OCI-LY7 (cell line): ENCODE measurements around the gene KRTAP9-9. TPM values are rescaled to one million over a fixed set of nuclear protein-coding genes. Genes with fewer than 3 reads are reported as not detected.

Experiments
- BruUV-seq: library from RNA; stranded (reverse); fragments of 400-500 nt; replicated peaks from 2 replicates; lab custom pipeline; 2021; lab: Mats Ljungman, UMichigan
- CTCF ChIA-PET: fragments of 300-600 bp; sonication (Branson Sonifier 250); formaldehyde crosslinking; loops from one replicate; lab custom pipeline; 2022; ENCODE audit warnings: antibody characterized with exemption; ENCODE audit not compliant: unreplicated experiment; lab: Charles Lee
- POLR2A ChIA-PET: fragments of 300-600 bp; sonication (Branson Sonifier 250); formaldehyde crosslinking; loops from one replicate; lab custom pipeline; 2022; ENCODE audit warnings: antibody characterized with exemption; lab: Charles Lee
- DNase-seq: peaks from one replicate; pipeline ENCODE4 v3.0.0-alpha.2; 2015; ENCODE audit warnings: low spot score
- H2AFZ ChIP-seq: fragments of 200-600 bp; sonication (generic), shearing (Covaris generic); 2 replicates; pipeline ENCODE4 v1.6.1; 2014; ENCODE audit warnings: mild to moderate bottlenecking, antibody characterized with exemption, low read length, moderate library complexity
- H3K27ac ChIP-seq: fragments of 200-600 bp; sonication (generic); 2 replicates; pipeline ENCODE4 v1.5.1; 2014; ENCODE audit warnings: mixed run types, low read depth, mild to moderate bottlenecking, moderate library complexity, low read length, inconsistent platforms; ENCODE audit not compliant: poor library complexity, severe bottlenecking
- H3K36me3 ChIP-seq: fragments of 200-600 bp; sonication (generic); 2 replicates; pipeline ENCODE4 v1.6.1; 2014; ENCODE audit warnings: mild to moderate bottlenecking, antibody characterized with exemption, low read length, moderate library complexity, mixed read lengths; ENCODE audit not compliant: insufficient read depth
- H3K4me1 ChIP-seq: fragments of 200-600 bp; sonication (generic); 2 replicates; pipeline ENCODE4 v1.5.1; 2014; ENCODE audit warnings: mild to moderate bottlenecking, low read length; ENCODE audit not compliant: insufficient read depth, poor library complexity, severe bottlenecking
- H3K4me2 ChIP-seq: fragments of 200-600 bp; sonication (generic); 2 replicates; pipeline ENCODE4 v1.6.1; 2014; ENCODE audit warnings: mild to moderate bottlenecking, low read length
- H3K4me3 ChIP-seq: fragments of 200-600 bp; sonication (generic); 2 replicates; pipeline ENCODE4 v1.5.1; 2014; ENCODE audit warnings: mild to moderate bottlenecking, low read depth, low read length; ENCODE audit not compliant: poor library complexity, severe bottlenecking
- H3K79me2 ChIP-seq: fragments of 200-600 bp; sonication (generic); 2 replicates; pipeline ENCODE4 v1.6.1; 2016; ENCODE audit warnings: low read depth, mild to moderate bottlenecking, low read length, moderate library complexity, mixed read lengths; ENCODE audit not compliant: insufficient read depth
- H3K9me2 ChIP-seq: fragments of 200-600 bp; sonication (generic); 2 replicates; pipeline ENCODE4 v1.6.1; 2016; ENCODE audit warnings: mild to moderate bottlenecking, low read length, mixed read lengths; ENCODE audit not compliant: insufficient read depth
- H3K9me3 ChIP-seq: fragments of 200-600 bp; sonication (generic); 2 replicates; pipeline ENCODE4 v1.6.1; 2014; ENCODE audit warnings: mild to moderate bottlenecking, mixed run types, low read length, mixed read lengths
- H4K20me1 ChIP-seq: fragments of 200-600 bp; sonication (generic); 2 replicates; pipeline ENCODE4 v1.6.1; 2014; ENCODE audit warnings: mild to moderate bottlenecking, antibody characterized with exemption, low read length, moderate library complexity, mixed read lengths; ENCODE audit not compliant: insufficient read depth
- EZH2phosphoT487 ChIP-seq: fragments of 200-600 bp; sonication (generic); IDR thresholded peaks from 2 replicates; pipeline ENCODE4 v1.6.1; 2018; ENCODE audit warnings: low read depth, borderline replicate concordance, mild to moderate bottlenecking, mixed run types, antibody characterized with exemption, low read length, moderate library complexity, mixed read lengths
- intact Hi-C: fragments of 100-400 bp; cut with micrococcal nuclease; formaldehyde crosslinking; loops from one replicate; pipeline ENCODE4 v1.10.0; 2022; ENCODE audit not compliant: unreplicated experiment
- total RNA-seq, 2 experiments: library from RNA; depleted of rRNA in 1 of 2; stranded (reverse); fragments of >200 nt in 1 of 2; shearing (Covaris generic) in 1 of 2; gene quantifications; 2 replicates each; pipeline ENCODE4 v1.2.3, GENCODE V29; 2014 to 2022
- TF ChIP-seq, protein P1 (sequence below): fragments of 200-600 bp; sonication (generic); conservative IDR thresholded peaks from 2 replicates; pipeline ENCODE4 v1.5.1; 2014; ENCODE audit warnings: mild to moderate bottlenecking, antibody characterized with exemption, low read length, moderate library complexity, mixed read lengths

KRTAP9-9 gene
- total RNA-seq, 2 experiments from 2014 or later, result not detected

DNA sequence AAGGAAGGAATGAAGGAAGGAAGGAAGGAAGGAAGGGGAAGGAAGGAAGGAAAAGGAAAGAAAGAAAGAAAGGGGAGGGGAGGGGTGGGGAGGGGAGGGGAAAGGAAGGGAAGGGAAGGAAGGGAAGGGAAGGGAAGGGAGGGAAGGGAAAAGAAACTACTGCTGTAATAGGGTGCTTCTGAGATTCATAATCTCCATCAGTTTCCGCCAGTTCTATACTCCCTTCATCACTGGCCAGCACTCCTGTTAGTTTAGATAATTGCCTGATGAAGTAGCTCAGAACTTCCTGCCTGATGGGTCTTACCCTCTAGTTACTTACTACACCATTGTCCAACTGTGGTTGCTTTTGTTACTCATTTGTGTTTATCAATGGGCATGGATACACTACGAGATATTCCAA is 8.0 kb downstream of the KRTAP9-9 start:
- intact Hi-C loops, result no loop called here
- no peak overlapping the region for H3K27ac ChIP-seq
- H3K4me3 ChIP-seq, result no peak overlapping the region
- no peaks in the 10 kb centered on the region for H3K9me2 ChIP-seq
- no TSS peak for BruUV-seq
- no peaks in the 10 kb centered on the region for H3K9me3 ChIP-seq
- no peaks in the 10 kb centered on the region for H3K36me3 ChIP-seq
- ChIA-PET POLR2A (no interaction called here), CTCF (no interaction called here)
- H4K20me1 ChIP-seq, result no peaks in the 10 kb centered on the region
- no peaks in the 10 kb centered on the region for H3K4me1 ChIP-seq
- no peak overlapping the region for H2AFZ ChIP-seq
- TF ChIP-seq, protein P1, sequence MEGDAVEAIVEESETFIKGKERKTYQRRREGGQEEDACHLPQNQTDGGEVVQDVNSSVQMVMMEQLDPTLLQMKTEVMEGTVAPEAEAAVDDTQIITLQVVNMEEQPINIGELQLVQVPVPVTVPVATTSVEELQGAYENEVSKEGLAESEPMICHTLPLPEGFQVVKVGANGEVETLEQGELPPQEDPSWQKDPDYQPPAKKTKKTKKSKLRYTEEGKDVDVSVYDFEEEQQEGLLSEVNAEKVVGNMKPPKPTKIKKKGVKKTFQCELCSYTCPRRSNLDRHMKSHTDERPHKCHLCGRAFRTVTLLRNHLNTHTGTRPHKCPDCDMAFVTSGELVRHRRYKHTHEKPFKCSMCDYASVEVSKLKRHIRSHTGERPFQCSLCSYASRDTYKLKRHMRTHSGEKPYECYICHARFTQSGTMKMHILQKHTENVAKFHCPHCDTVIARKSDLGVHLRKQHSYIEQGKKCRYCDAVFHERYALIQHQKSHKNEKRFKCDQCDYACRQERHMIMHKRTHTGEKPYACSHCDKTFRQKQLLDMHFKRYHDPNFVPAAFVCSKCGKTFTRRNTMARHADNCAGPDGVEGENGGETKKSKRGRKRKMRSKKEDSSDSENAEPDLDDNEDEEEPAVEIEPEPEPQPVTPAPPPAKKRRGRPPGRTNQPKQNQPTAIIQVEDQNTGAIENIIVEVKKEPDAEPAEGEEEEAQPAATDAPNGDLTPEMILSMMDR, result no peak
- no peak for TF ChIP-seq EZH2phosphoT487
- H3K4me2 ChIP-seq, result no peak overlapping the region
- H3K79me2 ChIP-seq, result no peaks in the 10 kb centered on the region
- no peak for DNase-seq

DNA sequence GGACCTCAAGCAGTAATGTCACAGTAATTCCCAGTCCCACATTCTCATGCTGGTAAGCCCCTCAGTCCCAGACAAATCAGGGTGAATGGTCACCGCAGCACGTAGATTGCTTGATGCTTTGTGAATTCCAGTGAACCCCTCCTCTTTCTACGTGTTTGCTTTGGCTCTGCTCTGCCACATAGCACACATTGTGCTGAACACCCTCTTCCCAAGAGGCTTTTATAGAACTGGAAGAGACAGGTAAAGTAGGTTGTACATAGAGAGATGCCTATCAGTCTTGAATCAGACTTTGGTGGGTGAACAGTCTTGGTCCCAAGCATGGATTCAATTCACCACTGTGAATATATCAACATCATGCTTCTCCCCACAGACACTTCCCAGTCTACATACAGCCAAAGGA is 9.4 kb downstream of the KRTAP9-9 start:
- CTCF ChIA-PET, result no interaction called here
- no peaks in the 10 kb centered on the region for H3K9me2 ChIP-seq
- no peak overlapping the region for H3K4me3 ChIP-seq
- H2AFZ ChIP-seq, result no peak overlapping the region
- BruUV-seq, result no TSS peak
- no peaks in the 10 kb centered on the region for H4K20me1 ChIP-seq
- intact Hi-C loops, result no loop called here
- POLR2A ChIA-PET, result no interaction called here
- no peaks in the 10 kb centered on the region for H3K4me1 ChIP-seq
- DNase-seq, result no peak
- no peaks in the 10 kb centered on the region for H3K9me3 ChIP-seq
- H3K36me3 ChIP-seq, result no peaks in the 10 kb centered on the region
- H3K79me2 ChIP-seq, result no peaks in the 10 kb centered on the region
- no peak overlapping the region for H3K27ac ChIP-seq
- TF ChIP-seq, protein P1, result no peak
- no peak for TF ChIP-seq EZH2phosphoT487
- no peak overlapping the region for H3K4me2 ChIP-seq

DNA sequence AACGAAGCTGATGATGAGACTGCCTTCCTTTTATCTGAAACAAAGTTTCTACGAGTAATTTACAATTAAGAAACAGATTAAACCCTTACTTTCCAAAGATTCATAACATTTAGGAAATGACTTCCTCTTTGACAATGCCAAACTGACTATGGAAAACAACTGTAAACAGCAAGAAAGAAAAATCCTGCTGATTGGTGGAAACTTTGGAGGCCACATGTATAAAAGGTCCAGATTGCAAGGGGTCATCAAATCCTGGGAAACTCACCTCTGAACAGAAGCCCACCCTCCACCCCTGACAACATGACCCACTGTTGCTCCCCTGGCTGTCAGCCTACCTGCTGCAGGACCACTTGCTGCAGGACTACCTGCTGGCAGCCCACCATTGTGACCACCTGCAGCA is 9.9 kb downstream of the KRTAP9-9 start, which contains the start of gene KRTAP9-6:
Gene KRTAP9-6 (plus strand): TSS at position 301 of the 400 bp plus-strand sequence. CDS start 0 bp downstream, at position 301.
- CTCF ChIA-PET, result no interaction called here
- TF ChIP-seq, protein P1, result no peak
- TF ChIP-seq EZH2phosphoT487, result no peak

More for the DNA sequence above, 9.9 kb downstream of the KRTAP9-9 start, which contains the start of gene KRTAP9-6:
- Histone ChIP-seq H3K9me2 (no peaks in the 10 kb centered on the region), H3K4me3 (no peak within 1 kb of the TSS), H2AFZ (no peak within 1 kb of the TSS), H3K4me2 (no peak within 1 kb of the TSS), H3K9me3 (no peaks in the 10 kb centered on the region), H3K79me2 (no peaks in the 10 kb centered on the region), H4K20me1 (no peaks in the 10 kb centered on the region), H3K27ac (no peak within 1 kb of the TSS), H3K36me3 (no peaks in the 10 kb centered on the region), H3K4me1 (no peaks in the 10 kb centered on the region)
- intact Hi-C loops, result no loop called here
- DNase-seq, result no peak
- POLR2A ChIA-PET, result no interaction called here
- BruUV-seq, result no TSS peak
